Fibroblast of skin of right quadriceps (primary cell): Measurements from ENCODE around the gene PPP1R9B.

ENCODE experiments used
- DNase-seq: peaks from one replicate; pipeline ENCODE4 v3.0.0-alpha.2; 2013

The PPP1R9B gene

DNA sequence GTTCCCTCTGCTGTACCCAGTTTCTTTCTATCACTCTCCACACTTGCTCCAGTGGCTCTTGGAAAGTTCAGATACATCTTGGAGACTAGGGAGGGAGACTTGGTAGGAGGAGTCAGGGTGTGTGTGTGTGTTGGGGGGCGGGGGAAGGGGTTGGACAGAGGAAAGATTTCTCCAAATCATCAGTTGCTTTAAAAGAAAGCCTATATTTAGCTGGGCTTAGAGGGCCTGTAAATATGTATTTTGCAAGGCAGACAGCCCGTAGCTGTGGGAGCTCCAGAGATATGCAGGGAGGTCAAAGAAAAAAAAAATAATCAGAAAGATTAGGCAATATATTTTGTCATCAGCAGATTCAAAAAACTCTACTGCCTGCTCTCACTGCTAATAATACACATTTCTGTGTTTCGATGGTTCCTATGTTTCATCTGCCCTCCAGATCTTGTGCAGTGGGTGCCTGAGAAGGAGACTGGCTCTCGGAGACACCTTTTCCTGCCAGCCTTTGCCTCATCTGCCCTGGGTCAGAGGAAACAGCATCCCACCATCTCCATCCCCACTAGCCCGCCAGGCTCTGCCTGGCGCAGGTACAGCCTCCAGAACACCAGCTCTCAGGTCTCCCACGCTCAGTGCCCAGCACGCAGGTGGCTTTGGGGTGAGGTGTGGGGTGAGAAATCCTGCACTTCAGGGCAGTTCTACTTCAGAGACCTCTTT lies 4.8 kb upstream of the PPP1R9B start:
- DNase-seq, result peak; percentile 50

- no peak for DNase-seq
Measured at GRCh38 chr17:50154604-50155003, 4.1 kb upstream of the PPP1R9B start.

DNA sequence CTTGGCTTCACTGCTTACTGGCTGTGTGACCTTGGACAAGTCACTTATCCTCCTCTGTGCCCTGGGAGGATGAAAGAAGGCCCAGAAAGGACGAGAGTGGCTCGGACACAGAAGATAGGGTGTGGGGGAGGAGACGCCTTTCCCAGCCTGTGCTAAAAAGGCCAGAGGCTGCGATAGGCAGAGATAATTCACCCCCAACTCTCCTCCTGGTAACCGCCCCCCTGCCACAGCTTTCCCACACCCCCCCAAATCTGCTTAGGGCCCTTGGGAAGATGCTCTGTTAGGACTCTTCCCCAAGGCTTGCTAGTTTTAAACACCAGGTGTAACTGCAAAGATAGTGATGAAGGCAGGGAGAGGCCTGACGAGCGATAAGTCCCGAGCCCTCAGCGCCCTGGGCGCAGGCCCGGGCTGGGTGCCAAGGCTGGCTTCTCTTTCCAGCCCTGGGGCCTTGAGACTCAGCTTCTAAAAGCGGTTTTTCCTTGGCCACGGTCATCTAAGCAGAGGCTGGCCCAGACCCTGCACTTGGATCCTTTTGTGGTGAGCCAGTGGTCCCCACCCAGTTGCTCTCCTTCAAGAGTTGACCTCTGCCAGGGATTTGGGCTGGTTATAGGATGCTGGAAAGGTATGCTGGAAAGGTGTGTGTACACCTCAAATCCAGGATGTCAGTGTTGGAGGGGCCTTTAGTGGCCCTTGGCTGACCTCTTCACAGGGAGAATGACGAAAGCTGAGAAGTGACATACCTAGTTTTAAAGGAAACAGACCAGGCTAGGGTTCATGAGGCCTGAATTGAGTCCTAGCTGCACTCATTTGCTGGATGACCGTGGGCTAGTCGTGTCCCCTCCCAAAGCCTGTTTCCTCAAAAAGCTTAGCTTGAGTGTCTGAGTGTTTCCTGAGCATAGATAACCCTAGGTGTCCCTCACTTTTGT lies 3.4 kb upstream of the PPP1R9B start:
- no peak for DNase-seq

DNA sequence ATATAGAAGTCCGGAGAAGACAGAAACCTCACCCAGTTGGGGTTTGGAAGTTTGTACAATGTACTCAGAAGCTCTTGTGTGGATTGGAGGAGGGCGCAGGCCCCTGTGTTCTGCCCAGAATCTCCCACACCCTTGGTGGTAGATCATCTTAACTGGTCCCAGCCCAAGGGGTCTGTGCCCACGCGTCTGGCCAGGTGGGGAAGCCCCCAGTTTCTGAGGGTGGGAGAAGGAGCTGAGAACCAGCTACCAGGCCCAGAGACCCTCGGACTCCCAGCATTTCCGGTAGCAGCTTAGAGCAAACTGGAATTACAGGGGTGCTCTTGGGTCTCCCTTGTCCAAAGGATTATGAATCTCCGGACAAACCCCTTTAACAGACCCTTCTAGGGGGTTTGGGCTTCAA lies 2.3 kb upstream of the PPP1R9B start:
- DNase-seq, result no peak

DNA sequence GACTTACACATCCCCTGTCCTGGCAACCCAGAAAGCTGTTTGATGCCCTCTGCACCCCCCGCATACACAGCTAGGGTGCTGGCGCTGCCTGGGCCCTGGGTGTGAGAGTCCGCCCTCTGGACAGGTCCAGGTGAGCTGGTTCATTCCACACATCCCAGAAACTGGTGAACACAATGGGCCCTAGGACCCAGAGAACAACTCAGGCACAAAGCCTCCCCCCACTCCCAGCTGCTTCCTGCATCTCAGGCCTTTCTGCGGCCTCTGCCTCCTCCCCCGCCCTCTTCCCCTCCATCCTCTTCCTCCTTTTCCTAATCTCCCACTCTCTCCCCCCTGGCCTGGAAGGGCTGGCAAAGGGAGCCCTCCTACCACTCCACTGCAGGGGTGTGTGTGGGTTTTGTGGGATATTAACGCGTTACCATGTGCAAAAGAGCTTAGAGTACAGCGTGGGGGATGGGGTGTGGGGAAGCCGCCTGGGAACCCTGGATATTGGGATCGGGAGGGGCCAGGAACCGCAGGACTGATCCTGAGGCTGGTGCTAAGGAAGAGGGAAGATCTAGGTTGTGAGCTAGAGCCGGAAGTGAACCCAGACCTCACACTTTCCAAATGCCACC lies 1.6 kb upstream of the PPP1R9B start:
- peak; percentile 91 for DNase-seq

DNA sequence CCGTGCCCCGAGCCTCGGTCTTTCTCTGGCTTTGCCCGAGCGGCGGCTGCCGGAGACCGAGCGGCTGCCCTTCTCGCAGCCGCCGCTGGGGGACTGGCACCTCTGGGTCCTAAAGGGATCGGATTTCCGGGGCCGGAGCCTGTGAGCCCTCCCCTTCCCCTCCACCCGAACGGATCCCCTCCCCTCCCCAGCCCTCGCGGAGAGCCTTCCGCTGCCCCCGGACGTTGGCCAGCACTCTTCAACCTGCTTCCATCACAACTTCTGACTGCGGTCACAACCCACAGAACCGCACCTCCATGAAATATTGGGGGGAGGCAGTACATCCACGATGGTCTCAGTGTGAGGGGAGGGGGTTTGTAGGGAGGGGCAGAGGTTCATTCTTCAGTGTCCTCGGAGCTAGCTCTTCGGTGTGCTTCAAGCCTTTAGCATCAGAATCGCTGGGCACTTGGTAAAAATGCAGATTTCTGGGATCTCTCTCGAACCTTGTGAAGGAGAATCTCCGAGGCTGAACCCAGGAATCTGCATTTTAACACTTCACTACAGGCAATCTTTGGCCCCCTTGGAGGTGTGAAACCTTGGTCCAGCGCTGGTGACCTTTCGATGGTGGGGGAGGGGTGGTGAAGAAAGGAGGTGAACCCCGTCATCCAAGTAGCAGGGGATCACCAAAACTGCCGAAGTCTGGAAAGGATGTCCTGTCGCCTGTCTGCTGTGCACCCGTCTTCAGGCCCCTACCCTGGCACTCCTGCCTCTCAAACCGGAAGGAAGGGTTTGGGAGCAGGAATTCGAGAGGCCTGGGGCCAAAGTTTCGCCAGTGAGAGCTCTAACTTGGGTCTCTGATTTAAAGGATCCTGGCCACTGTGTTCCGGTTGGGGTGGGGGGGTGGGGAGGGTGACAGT lies 812 bp upstream of the PPP1R9B start:
- peak; percentile 92 for DNase-seq

GRCh38 chr17:50149417-50150353 lies 792 bp downstream of the PPP1R9B start:
- peak; percentile 43 for DNase-seq

GRCh38 chr17:50149091-50149416 lies 1.4 kb downstream of the PPP1R9B start:
- peak; percentile 60 for DNase-seq

DNA sequence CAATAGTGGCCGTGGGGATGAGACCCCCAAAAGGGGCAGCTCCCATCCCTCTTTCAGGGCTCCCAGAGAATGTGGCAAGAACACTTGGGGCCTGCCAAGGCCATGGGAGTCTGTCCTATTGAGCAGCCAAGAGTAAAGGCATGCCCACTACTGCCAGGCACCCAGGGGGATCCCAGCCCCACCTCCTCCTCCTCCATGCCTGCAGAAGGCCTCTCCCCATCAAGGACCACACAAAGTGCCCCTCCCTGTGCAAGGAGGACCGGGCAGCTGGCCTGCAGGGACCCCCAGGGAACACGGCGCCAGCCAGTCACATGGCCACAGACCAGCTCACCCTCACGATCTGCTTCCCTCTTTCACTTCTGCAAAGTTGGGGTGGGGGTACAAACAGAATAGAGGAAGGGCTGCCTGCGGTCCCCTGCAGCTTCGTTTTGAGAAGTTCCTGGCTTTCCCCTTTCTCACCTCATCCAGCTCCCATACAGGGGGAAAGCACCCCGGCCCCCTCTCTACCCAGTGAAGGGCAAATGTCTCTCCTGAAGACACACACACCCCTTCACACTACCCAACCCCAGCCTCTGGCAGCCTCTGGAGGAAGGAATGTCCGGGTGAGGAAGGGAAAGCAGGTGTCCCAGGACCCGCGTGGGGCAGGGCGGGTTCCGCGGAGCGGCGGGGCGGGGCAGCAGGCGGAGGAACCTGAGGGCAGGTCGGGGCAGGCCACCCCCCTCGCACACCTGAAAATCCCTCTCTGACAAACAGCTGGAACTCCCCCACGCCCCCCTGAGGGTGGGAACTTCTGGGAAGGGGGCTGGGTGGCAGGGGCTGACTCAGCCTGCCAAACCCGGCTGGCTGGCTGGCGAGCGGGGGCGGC lies 2.0 kb downstream of the PPP1R9B start:
- peak; percentile 43 for DNase-seq

GRCh38 chr17:50147841-50148225 lies 2.6 kb downstream of the PPP1R9B start:
- DNase-seq, result no peak

GRCh38 chr17:50146927-50147665 lies 3.4 kb downstream of the PPP1R9B start:
- DNase-seq, result no peak

- DNase-seq, result no peak
Measured at GRCh38 chr17:50146230-50146926, 4.1 kb downstream of the PPP1R9B start.

DNA sequence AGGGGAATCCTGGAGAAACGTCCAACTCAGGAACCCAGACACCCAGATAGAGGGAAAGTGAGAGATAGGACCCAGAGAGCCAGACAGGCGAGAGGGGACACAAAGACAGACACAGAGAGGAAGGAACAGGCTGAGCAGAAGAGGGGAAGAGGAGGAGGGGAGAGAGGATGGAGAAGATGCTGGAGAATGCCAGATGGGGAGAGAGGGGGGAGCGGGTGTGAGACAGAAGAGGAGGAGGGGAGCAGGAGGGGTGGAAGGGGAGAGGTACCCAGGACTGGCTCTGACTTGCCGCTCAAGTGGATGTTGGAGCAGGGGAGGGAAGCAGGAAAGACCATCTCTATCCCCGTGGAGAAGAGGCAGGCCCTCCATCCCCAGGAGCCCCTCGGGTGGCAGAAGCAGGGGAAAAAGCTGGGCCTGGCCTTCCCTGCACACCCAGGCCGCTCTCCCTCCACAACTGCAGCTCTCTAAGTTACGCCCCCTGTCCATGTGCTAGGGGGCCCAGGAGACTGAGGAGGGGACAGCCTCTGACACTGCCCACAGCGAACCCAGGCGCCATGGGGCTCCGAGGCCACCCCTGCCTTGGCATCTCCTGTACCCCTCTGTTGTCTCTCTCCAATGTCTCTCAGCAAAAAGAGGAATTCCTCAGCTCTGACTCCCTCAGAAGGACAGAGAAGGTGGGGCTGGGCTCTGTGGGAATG lies 4.8 kb downstream of the PPP1R9B start:
- no peak for DNase-seq

- no peak for DNase-seq
Measured at GRCh38 chr17:50144845-50145531, 5.5 kb downstream of the PPP1R9B start.

GRCh38 chr17:50144355-50144754 lies 6.1 kb downstream of the PPP1R9B start:
- DNase-seq, result no peak

- no peak for DNase-seq
Measured at GRCh38 chr17:50143461-50144176, 6.9 kb downstream of the PPP1R9B start.

DNA sequence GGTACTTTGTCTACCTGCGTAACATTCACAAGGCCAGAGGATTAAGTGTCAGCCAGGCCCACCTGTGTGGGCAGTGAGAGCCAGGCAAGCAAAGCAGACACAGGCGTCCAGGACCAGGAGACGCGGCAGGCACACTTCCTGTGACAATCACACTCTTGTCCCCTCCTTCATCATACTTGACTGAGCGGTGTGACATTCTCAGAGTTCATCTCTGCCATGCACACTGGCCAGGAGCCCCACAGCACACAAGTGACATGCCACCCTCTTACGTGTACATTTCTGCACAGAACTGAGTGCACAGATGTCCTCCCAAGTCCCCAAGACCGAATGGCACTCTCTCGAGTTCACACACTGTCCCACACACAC lies 8.7 kb downstream of the PPP1R9B start:
- DNase-seq, result no peak
